ENCODE results near the gene NEK10.

Gene NEK10

GRCh38 chr3:27244374-27244773 lies 124.8 kb downstream of the NEK10 start:
- DNase-seq (ENCODE audit: low read depth, low spot score): no peak

DNA sequence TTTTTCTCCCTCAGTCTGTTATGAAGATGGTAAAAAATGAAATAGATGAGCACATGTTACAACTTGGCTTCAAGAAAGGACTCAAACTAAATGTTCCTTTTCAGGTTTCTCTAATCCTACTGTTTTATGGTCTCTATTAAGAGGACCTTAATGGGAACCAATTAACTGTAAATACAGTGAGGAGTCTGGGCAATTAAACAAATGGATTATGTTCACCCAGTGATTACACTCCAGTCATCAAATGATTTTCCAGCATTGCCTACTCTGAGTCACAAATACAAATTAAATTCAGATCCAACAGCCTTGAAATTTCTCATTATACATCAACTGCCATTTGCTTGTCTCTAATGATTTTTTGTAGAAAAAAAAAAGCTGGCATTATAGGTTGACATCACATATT lies 129.2 kb downstream of the NEK10 start:
- no peak for DNase-seq (ENCODE audit: low read depth, low spot score)

DNA sequence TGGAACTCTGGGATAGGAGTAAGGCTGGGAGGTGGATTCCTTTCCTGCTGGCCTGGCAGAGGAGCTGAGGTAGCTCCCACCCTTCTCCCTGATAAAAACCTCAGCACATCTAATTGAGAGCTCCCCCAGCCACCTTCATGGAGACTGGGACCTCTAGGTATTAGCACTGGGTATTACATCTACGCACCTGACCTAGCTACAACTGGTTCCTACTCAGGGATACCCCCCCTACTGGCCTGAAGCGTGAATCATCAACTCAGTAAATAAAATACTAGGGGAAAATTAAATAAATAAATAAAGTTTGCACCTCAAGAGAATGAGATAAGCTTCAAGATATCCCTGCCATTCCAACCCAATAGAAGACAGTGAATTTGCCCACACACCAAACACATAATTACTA lies 140.4 kb downstream of the NEK10 start:
- no peak for DNase-seq (ENCODE audit: low read depth, low spot score)

GRCh38 chr3:27224197-27224596 lies 145.0 kb downstream of the NEK10 start:
- no peak for DNase-seq (ENCODE audit: low read depth, low spot score)

DNA sequence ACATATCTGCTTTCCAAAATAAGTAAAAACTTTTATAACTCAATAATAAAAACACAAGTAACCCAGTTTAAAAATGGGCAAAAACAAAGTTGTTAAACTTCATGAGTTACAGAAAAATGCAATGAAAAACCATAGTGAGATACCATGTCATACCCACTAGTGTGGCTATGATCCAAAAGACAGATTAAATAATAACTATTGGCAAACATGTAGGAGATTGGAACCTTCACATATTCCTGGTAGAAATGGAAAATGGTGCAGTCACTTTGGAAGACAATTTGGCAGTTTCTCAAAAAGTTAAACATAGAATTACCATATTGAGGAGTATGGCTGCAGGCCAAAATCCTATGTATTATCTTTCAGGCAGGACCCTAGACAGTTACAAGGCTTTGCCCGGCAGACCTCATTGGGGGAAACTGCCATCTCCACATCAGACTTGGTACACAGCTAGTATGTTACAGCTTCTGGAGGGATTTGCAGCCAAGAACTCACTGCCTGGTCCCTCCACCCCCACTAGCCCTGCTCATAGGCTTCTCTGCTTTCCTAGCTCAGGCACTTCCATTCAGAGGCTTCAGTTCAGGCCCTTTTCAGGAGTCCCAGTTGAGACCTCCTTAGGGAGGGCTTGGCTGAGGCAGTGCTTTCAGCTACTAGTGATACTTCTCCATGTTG lies 147.8 kb downstream of the NEK10 start:
- no peak for DNase-seq (ENCODE audit: low read depth, low spot score)

- no peak for DNase-seq (ENCODE audit: low read depth, low spot score)
These were observed 149.0 kb downstream of the NEK10 start for GRCh38 chr3:27220166-27220565.

DNA sequence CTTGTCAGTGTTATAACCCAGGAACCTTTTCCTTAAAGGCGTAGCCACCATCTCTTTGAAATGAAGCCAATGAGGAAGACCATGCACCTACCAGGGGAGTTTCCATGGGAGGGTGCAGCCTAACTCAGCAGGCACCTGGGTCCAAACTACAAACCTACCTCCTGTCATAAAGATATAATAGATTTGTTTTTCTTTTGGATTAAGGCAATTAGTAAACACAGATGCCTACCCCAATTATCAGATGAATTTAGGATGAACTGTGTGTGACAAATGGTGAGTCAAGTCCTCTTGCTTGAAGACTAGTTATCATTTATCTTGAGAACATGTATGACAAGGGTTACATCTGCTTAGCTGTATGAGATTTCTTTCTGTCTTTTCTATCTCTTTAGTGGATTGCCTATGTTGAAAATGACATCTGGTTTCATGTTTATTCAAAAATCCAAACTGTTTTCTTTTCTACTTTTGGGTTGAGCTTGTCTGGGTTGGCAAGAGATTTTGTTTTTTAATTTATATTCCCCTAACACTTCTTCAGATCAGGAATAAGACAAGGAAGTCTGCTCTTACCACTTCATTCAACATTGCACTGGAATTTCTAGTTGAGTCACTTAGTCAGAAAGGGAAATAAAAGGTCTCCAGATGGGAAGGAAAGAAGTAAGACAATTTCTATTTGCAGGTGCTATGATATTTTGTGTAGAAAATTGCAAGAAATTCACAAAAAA lies 149.9 kb downstream of the NEK10 start:
- no peak for DNase-seq (ENCODE audit: low read depth, low spot score)

GRCh38 chr3:27216955-27217552 lies 152.1 kb downstream of the NEK10 start:
- no peak for DNase-seq (ENCODE audit: low read depth, low spot score)

DNA sequence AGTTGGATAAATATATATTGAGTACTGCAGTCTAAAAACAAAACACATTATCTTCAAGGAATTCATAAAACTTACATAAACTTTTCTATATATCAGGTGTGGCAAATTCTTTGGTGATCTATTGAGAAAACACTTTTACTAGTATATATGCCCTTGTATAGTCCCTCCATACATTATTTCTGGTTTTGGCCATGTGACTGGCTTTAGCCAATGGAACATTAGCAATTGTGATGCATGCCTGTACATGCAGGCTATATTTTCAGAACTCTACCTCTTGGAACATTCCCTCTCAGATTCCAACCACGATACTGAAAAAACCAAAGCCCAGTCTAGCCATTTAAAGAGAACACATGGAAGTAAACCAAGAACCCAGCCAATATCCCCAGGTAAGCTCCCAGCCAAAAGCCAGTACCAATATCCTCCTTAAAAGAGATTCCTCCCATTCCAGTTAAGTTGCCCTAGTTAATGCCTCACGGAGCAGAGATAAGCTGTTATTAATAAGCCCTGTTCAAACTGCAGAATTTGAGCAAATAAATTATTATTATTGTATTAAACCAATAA lies 152.8 kb downstream of the NEK10 start:
- DNase-seq (ENCODE audit: low read depth, low spot score): no peak

DNA sequence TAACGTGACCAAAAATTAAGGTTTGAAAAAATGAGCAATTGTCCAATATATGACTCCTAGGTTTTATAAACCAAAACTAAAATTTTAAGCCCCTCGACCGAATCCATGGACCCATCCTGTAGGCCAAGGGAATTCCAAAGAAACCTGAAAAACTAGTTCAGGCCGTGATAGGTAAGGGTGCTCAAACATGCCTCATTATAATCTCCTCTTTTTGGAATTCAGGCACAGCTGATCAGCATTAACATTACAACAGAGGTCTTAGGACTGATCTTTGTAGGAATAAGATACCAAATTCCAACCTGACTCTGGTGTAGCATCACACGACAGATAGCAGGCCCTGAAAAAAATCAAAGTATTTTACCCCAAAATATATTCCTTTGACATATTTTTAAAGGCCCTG lies 155.7 kb downstream of the NEK10 start:
- no peak for DNase-seq (ENCODE audit: low read depth, low spot score)

DNA sequence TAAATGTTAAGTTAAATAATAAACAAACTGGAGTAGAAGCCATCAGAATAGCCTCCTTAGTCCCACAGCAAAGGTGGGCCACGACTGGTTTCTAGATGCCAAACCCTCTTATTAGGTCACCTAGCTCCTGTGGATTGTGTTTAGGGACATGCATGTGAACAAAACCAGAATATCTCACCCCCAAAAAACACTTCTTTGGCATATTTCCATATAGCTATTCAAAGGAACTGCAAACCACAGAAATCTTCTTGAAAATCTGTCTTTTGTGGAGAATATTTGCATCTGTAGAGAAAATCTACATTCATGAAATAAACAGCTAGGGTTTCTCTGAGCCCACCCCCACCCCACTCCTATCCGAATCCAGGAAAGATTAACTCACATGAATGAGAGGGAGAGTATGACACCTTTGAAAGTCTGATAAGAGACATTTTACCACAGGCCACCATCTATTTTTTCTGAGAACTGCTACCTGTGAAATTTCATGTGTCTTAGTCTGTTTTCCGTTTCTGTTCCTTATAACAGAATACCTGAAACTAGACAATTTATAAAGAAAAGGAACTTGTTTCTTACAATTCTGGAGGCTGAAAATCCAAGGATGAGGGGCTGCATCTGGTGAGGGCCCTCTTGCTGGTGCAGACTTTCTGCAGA lies 159.4 kb downstream of the NEK10 start:
- no peak for DNase-seq (ENCODE audit: low read depth, low spot score)

DNA sequence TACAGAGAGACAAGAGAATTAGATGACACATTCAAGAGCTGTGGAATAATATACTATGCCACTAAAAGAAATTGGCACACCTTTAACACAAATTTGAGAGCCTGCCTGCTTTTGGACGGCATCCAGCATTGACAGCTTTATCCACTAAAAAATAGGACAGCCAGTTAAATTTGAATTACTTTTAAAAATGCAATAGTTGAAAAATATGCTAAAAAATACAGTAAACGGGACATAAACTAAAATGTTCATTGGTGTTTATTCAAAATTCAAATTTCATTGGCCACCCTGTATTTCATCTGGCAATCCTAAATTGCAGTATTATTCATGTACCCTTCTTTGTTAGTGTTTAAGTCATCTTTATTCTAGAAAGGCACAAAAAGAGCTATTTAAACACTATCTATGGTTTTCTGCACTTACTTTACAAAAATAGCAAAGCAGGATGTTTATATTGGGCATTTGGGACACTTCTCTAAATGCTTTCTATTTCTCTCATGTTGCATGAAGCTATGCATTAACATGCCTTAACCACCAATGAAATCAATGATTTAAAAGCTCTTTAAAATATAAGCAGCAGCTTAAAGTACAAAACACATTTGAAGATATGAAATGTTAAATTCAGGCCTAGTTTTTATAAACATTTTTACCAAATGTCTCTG lies 160.1 kb downstream of the NEK10 start:
- DNase-seq (ENCODE audit: low read depth, low spot score): no peak

DNA sequence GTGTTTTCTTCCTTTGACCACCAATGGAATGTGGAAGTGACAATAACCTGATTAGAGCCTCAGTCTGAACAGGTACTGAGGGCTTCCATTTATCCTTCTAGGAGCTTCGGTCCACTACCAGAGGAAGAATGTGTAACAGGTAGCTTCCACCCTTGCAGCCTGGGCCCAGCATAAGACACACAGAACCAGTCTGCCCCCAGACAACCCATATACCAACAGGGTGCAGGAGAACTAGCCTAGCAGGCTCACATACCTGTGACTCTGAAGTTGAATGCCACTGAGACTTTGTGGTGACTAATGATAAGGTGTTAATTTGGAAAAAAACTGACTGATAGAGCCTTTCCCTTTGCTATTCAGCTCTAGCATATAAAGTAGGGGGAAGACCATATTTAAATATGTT lies 166.2 kb downstream of the NEK10 start:
- DNase-seq (ENCODE audit: low read depth, low spot score): no peak

GRCh38 chr3:27201492-27201891 lies 167.7 kb downstream of the NEK10 start:
- no peak for DNase-seq (ENCODE audit: low read depth, low spot score)

- DNase-seq (ENCODE audit: low read depth, low spot score): no peak
These were observed 168.3 kb downstream of the NEK10 start for GRCh38 chr3:27200721-27201489.

GRCh38 chr3:27194861-27195483 lies 174.2 kb downstream of the NEK10 start:
- DNase-seq (ENCODE audit: low read depth, low spot score): no peak

GRCh38 chr3:27193056-27193455 lies 176.1 kb downstream of the NEK10 start:
- DNase-seq (ENCODE audit: low read depth, low spot score): no peak

DNA sequence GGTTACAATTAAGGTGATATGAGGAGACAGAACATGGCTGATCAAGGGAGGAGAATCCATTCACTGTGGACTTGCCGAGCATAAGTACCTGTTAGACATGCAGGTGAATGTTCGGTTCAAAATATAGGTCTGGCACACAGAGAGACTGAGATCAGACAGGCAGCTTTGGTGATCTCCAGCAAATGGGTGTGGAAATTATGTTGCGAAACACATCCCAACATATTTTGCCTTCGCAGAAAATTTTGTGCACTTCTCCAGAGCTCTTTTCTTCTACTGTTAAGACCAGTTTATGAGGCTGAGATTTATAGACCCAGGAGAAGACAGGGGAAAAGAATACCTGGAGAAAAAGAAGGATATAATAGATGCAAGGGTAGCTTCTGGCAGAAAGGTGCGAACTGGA lies 183.2 kb downstream of the NEK10 start:
- no peak for DNase-seq (ENCODE audit: low read depth, low spot score)

DNA sequence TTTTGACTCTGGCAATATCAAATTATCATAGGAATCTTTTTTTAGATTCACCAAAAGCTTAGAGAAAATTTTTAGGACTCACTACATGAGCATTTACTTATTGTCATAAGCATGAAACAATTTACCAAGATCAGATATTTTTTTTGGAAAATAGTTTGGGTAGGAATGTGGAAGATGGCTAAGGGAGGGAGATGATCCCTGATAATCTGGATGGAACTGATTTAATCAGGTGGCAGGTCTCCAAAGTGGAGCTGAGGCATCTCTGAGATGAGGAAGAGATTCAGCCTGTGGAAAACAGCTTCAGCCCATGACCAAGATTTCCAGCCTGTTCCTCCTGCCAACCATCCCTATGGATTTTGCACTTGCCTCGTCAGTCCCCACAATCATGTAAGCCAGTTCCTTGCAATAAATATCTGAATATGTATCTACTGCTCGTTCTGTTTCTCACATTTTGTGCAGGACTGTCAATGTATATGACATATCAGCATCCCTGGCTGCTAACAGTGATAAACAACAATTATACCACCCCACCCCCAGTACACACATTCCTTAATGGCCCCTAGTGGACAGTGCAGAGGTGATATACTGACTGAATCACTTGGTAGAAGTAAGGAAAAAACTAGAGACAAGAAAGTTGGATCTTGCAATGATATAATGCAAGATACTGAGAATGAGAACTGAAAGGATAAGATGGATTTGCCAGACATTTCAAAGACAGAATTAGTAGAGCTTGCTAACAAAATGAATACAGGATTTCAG lies 183.8 kb downstream of the NEK10 start:
- DNase-seq (ENCODE audit: low read depth, low spot score): no peak

DNA sequence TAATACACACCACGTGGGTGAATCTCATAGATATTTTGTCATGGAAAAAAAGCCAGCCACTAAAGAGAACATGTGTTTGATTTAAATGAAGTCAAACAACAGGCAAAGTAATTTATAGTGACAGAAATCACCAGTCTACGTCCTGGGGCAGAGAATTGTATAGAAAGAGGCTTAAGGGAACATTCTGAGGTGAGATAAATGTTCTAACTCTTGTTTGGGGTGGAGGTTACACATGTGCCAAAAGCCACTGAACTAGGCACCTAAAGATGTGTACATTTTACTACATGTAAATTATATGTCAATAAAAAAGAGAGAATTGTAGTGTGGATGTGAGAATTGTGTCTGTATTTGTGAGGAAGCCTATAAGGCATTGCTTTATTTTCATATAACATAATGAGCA lies 184.9 kb downstream of the NEK10 start:
- DNase-seq (ENCODE audit: low read depth, low spot score): no peak
